ENCODE measurements around the gene AK9. TPM values are rescaled to one million over a fixed set of nuclear protein-coding genes. Genes with fewer than 3 reads are reported as not detected.
A peak's percentile ranks its signal among the peaks of the same experiment; 100 is the strongest.

The AK9 gene
- total RNA-seq, 4 donors from 2014 or later = 8.4 to 15.0 (median 10.6) TPM

DNA sequence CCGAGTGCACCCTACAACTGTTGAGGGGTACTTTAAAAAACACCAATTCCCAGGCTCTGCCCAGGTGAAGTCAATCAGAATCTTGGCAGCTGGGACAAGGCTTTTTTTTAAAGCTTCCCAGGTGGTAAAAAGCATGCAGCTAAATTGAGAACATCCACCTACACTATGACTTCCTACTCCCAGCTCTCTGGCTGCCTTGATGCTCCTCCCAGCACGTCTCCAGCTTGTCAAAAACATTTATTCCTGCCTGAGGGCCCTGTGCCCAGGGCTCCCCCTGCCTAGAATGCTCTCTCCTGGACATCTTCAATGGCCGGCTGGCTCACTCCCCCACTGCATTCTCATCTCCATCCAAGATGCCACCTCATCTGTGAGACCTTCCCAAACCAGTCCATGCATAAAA is 217.9 kb downstream of the AK9 start:
- no peak for TF ChIP-seq EP300 (IDR thresholded peaks at IDR 0.05)
- TF ChIP-seq, protein P1, sequence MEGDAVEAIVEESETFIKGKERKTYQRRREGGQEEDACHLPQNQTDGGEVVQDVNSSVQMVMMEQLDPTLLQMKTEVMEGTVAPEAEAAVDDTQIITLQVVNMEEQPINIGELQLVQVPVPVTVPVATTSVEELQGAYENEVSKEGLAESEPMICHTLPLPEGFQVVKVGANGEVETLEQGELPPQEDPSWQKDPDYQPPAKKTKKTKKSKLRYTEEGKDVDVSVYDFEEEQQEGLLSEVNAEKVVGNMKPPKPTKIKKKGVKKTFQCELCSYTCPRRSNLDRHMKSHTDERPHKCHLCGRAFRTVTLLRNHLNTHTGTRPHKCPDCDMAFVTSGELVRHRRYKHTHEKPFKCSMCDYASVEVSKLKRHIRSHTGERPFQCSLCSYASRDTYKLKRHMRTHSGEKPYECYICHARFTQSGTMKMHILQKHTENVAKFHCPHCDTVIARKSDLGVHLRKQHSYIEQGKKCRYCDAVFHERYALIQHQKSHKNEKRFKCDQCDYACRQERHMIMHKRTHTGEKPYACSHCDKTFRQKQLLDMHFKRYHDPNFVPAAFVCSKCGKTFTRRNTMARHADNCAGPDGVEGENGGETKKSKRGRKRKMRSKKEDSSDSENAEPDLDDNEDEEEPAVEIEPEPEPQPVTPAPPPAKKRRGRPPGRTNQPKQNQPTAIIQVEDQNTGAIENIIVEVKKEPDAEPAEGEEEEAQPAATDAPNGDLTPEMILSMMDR (IDR thresholded peaks at IDR 0.05) = no peak
- TF ChIP-seq POLR2A (IDR thresholded peaks at IDR 0.05; ENCODE audit: low read depth) = no peak
- TF ChIP-seq POLR2AphosphoS5 (IDR thresholded peaks at IDR 0.05) = no peak
- Histone ChIP-seq H3K36me3 (peaks cover 31 to 88% (median 82%) of the 10 kb centered on the region in 4 donors), H3K9me3 (no peaks in the 10 kb centered on the region), H3K27ac (replicated peaks in 1 of 4) (no peak overlapping the region), H3K4me3 (no peak overlapping the region), H3K4me1 (peaks cover 0 to 17% (median 16%) of the 10 kb centered on the region in 4 donors), H3K27me3 (no peaks in the 10 kb centered on the region)
- DNase-seq (ENCODE audit: extremely low spot score) = no peak
- intact Hi-C loops (cut with DNase I) = no loop called here
- 92% methylated on average over 3 of the region's 3 CpGs for WGBS

GRCh38 chr6:109472132-109472995 is 218.6 kb downstream of the AK9 start:
- H3K4me1 ChIP-seq = peaks cover 0 to 9% (median 8%) of the 10 kb centered on the region in 4 donors
- no peaks in the 10 kb centered on the region for H3K27me3 ChIP-seq
- no peak for DNase-seq (ENCODE audit: extremely low spot score)
- H3K4me3 ChIP-seq = no peak overlapping the region
- peaks cover 31 to 89% (median 81%) of the 10 kb centered on the region in 4 donors for H3K36me3 ChIP-seq
- H3K9me3 ChIP-seq = no peaks in the 10 kb centered on the region
- intact Hi-C loops (cut with DNase I) = no loop called here
- no peak overlapping the region for H3K27ac ChIP-seq (replicated peaks in 1 of 4)
- WGBS = 97% methylated on average over 9 of the region's 9 CpGs
- TF ChIP-seq, protein P1 (IDR thresholded peaks at IDR 0.05) = no peak
- TF ChIP-seq POLR2A (IDR thresholded peaks at IDR 0.05; ENCODE audit: low read depth) (no peak), EP300 (IDR thresholded peaks at IDR 0.05) (no peak), POLR2AphosphoS5 (IDR thresholded peaks at IDR 0.05) (no peak)

DNA sequence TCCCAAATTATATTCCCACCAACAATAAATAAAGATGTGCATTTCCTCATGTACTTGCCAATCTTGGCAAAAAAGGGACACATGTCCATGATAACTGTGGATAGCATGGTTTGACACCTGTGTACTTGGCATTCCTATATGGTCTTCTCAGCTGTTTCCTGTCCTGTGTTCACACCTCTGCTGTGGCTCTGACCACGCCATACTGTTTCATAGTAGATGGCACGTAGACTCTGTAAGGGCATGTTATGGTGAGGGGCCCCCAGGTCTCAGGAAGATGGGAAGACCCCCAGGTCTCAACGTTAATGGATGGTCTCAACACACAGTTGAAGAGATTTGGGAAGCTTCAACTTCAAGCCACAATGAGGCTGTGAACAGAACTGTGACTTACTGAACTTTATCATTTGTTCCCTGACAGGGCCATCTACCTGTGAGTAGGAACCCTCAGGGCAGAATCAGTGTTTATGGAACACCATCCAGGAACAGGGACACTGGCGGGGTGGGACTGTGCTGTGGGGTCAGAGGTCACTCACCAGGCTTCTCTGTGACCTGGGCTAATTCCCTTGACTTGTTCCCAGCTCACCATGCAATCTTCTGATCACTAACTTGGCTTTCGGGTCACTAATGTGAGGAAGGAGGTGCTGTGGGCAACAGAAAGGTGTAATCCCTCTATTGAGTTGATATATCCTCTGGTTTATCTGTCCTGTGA is 219.7 kb downstream of the AK9 start:
- TF ChIP-seq, protein P1 (IDR thresholded peaks at IDR 0.05) = no peak
- no peak for TF ChIP-seq POLR2A (IDR thresholded peaks at IDR 0.05; ENCODE audit: low read depth)
- TF ChIP-seq POLR2AphosphoS5 (IDR thresholded peaks at IDR 0.05) = no peak
- TF ChIP-seq EP300 (IDR thresholded peaks at IDR 0.05) = no peak
- H3K36me3 ChIP-seq = peaks cover 31 to 99% (median 86%) of the 10 kb centered on the region in 4 donors
- no peak for DNase-seq (ENCODE audit: extremely low spot score)
- no peaks in the 10 kb centered on the region for H3K27me3 ChIP-seq
- intact Hi-C loops (cut with DNase I) = no loop called here
- no peak overlapping the region for H3K27ac ChIP-seq (replicated peaks in 1 of 4)
- H3K9me3 ChIP-seq = no peaks in the 10 kb centered on the region
- 97% methylated on average over 5 of the region's 5 CpGs for WGBS
- peaks cover 0 to 5% (median 3%) of the 10 kb centered on the region in 4 donors for H3K4me1 ChIP-seq
- no peak overlapping the region for H3K4me3 ChIP-seq

DNA sequence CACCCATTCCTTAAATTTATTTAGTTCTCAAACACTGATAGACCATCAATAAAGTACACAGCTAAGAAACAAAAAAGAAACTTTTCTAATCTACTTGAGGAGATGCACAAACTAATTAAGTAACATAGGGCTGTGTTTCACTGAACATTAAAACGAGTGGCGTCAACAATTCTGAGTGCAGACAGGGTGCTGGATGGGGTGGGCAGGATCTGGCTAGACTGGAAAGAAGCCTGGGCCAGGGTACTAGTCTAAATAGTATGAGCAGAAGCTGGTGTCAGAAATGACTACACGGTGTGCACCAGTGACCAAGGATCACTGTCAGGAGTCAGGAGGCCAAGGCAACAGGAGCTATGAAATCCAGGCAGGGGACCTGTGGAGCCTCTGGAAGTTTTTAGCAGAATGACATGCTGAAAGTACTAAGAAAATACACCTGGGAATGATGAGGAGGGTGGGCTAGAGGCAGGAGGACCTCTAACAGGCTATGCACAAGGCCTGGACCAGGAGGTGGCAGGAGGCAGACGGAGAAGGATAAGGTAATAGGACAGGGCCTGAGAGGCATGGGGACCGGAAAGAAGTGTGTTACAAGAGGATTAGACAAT is 221.3 kb downstream of the AK9 start:
- H3K4me1 ChIP-seq = peaks cover 3 to 14% (median 9%) of the 10 kb centered on the region in 4 donors
- intact Hi-C loops (cut with DNase I) = no loop called here
- no peaks in the 10 kb centered on the region for H3K9me3 ChIP-seq
- peak; percentile 74 for DNase-seq (ENCODE audit: extremely low spot score)
- no peak overlapping the region for H3K27ac ChIP-seq (replicated peaks in 1 of 4)
- no peak for TF ChIP-seq EP300 (IDR thresholded peaks at IDR 0.05)
- TF ChIP-seq POLR2A (IDR thresholded peaks at IDR 0.05; ENCODE audit: low read depth) = no peak
- TF ChIP-seq, protein P1 (IDR thresholded peaks at IDR 0.05) = no peak
- TF ChIP-seq POLR2AphosphoS5 (IDR thresholded peaks at IDR 0.05) = no peak
- no peak overlapping the region for H3K4me3 ChIP-seq
- 96% methylated on average over 5 of the region's 5 CpGs for WGBS
- no peaks in the 10 kb centered on the region for H3K27me3 ChIP-seq
- H3K36me3 ChIP-seq = peaks cover 25 to 99% (median 84%) of the 10 kb centered on the region in 4 donors
